ENCODE results near the gene PURA. TPM values are rescaled to one million over a fixed set of nuclear protein-coding genes. Genes with fewer than 3 reads are reported as not detected.

Gene PURA
- total and polyA plus RNA-seq, 2 donors (not counting 3 experiments of a cell fraction or from before 2014, with no cell fraction given): 1.3 to 8.2 TPM

- H3K9ac ChIP-seq (replicated peaks; ENCODE audit: extremely low read depth, insufficient read depth, low read length): no peak overlapping the region
Observed at GRCh38 chr5:140152022-140152999, 38.4 kb downstream of the PURA start.

More at GRCh38 chr5:140152022-140152999, 38.4 kb downstream of the PURA start:
- peaks cover 4% of the 10 kb centered on the region for H3K4me1 ChIP-seq (ENCODE audit: control insufficient read depth, extremely low read depth, insufficient read depth, low read length)
- BruUV-seq (replicated peaks): no TSS peak
- ChIA-PET CTCF (interaction anchor here (1.1 to 13.1 kb wide), 5 partner anchors 9 to 289 kb away, joined by 3 to 141 read pairs (median 4); no protein-coding TSS in a partner anchor), POLR2A (no interaction called here)
- DNase-seq (ENCODE audit: low read depth, low spot score) (no peak), FAIRE-seq (no peak)
- no peaks in the 10 kb centered on the region for H3K9me1 ChIP-seq (replicated peaks; ENCODE audit: control insufficient read depth, extremely low read depth, insufficient read depth, low read length)
- peaks cover 0 to 3% of the 10 kb centered on the region in 2 experiments for H3K27me3 ChIP-seq (ENCODE audit: control insufficient read depth in 2 of 2, insufficient read depth in 2 of 2, low read length in 2 of 2)
- no peak overlapping the region for H2AFZ ChIP-seq (ENCODE audit: low read depth, low read length)
- no peaks in the 10 kb centered on the region for H3K79me2 ChIP-seq (ENCODE audit: control insufficient read depth, insufficient read depth, low read length)
- no peaks in the 10 kb centered on the region for H4K20me1 ChIP-seq (replicated peaks; ENCODE audit: control insufficient read depth, extremely low read depth, insufficient read depth, low read length)
- no peak overlapping the region for H3K4me2 ChIP-seq (ENCODE audit: insufficient read depth, low read length)
- intact Hi-C loops (cut with micrococcal nuclease) (no loop called here), dilution Hi-C loops (cut with MboI; ENCODE audit: extremely low pct_ligation_motif_present, low sequenced_read_pairs) (no loop called here)
- no peaks in the 10 kb centered on the region for H3K36me3 ChIP-seq (ENCODE audit: control insufficient read depth in 2 of 2, extremely low read depth in 1 of 2, insufficient read depth in 2 of 2, low read length in 2 of 2)
- TF ChIP-seq POLR2AphosphoS5 (IDR thresholded peaks at IDR 0.05; ENCODE audit: insufficient read depth, low read depth, low read length) (no peak), JUN (IDR thresholded peaks at IDR 0.05; ENCODE audit: borderline replicate concordance, insufficient read depth, insufficient read length, low read depth) (no peak), GATA2 (IDR thresholded peaks at IDR 0.05; ENCODE audit: insufficient read depth, insufficient read length, low read depth, low read length) (no peak), EZH2 (IDR thresholded peaks at IDR 0.05; ENCODE audit: borderline replicate concordance, low read depth, low read length, severe bottlenecking) (no peak), FOS (IDR thresholded peaks at IDR 0.05; ENCODE audit: borderline replicate concordance, insufficient read depth, low read length) (no peak), MYC (IDR thresholded peaks at IDR 0.05; ENCODE audit: low read depth, low read length) (no peak), CTCF (IDR thresholded peaks at IDR 0.05; ENCODE audit: extremely low read depth in 1 of 2, insufficient read depth in 1 of 2, low read depth in 1 of 2, low read length in 2 of 2) (no peak), POLR2A (IDR thresholded peaks at IDR 0.05; ENCODE audit: low read depth, low read length) (no peak)
- TF ChIP-seq, protein P1, sequence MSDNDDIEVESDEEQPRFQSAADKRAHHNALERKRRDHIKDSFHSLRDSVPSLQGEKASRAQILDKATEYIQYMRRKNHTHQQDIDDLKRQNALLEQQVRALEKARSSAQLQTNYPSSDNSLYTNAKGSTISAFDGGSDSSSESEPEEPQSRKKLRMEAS (IDR thresholded peaks at IDR 0.05; ENCODE audit: insufficient read depth, insufficient read length): no peak
- H3K4me3 ChIP-seq (replicated peaks in 1 of 3; ENCODE audit: insufficient read depth in 1 of 3, low read depth in 1 of 3, low read length in 3 of 3): no peak overlapping the region
- no peaks in the 10 kb centered on the region for H3K9me3 ChIP-seq (replicated peaks; ENCODE audit: control insufficient read depth, insufficient read depth, low read length)
- no peak overlapping the region for H3K27ac ChIP-seq (ENCODE audit: insufficient read depth, low read depth, low read length)
